Measurements from ENCODE around the gene PRAC1. TPM values are rescaled to one million over a fixed set of nuclear protein-coding genes. Genes with fewer than 3 reads are reported as not detected.
"Not testable (repeated sequence)": the region's sequence is repeated elsewhere in the genome, so short reads cannot be mapped to it uniquely, and the experiment has no call there.

The PRAC1 gene
- total RNA-seq, 2 donors from 2014 or later = not detected

DNA sequence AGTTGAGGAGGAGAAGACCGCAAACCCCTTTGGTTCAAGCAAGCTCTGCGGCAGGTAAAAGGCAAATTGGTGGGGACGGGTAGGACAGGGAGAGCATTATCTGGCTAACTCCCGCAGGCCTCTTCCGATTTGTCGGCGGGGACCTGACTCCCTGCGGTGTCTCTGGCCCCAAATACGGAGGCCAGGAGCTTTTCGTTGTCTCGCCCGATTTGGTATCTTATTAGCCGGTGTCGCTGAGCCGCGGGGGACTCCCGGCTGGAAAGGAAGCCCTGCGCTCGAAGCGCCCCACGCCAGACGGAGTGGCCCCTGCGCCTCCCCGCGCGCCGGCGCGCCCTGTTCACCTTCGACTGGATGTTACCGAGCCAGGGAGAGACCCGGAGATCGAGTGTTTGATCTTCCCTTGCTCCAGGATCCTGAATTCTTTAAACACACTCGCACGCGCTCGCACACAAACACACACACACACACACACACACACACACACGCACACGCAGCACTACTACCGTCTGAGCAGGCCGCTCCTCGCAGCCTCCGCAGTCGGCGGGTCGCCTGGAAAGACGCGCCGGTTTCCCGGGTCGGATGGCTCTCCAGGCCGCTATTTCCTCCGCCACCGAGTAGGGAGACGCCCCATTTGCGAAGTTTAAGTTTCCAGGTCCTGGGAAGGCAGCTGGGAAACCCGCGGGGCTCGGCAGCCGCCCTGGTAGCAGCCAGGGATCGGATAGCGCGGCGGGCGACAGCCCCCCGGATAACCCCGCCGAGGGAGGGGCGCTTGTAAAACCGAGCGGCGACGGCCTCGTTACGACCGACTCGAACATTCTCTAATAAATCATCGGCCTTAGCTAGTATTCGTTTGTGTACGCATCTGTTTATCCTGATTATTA, 3.3 kb downstream of the PRAC1 start:
- peaks cover 99% of the 10 kb centered on the region for H3K27me3 Mint-ChIP-seq (ENCODE audit: insufficient read depth)

DNA sequence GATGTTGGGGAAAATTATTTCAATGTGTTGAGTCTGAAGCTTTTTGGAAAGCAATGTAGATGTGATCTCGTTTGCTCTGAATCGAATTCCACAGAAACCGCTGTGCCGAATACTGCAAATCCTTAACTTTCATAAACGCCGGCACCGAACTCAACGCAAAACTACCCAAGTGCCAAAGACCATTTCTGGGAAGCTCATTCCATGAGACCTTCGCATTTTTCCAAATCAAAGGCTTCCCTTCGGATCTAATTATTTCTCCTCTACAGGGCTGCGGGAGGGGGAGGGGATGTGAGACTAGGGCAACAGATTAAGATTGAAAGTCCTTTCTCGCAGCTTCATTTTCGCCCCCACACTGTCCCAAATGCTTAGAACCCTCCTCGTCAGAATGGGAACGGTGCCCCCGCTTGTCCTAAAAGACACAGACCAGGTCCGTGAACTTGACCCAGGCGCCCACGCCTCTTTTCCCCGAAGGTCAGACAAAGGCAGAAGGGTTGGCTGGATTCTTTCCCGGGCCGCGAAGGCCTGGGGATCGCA, 4.0 kb downstream of the PRAC1 start:
- Mint-ChIP-seq H3K9me3 (no peaks in the 10 kb centered on the region), H3K27ac (no peak overlapping the region), H3K4me1 (peaks cover 12% of the 10 kb centered on the region), H3K27me3 (ENCODE audit: insufficient read depth) (peaks cover 99% of the 10 kb centered on the region), H3K4me3 (peak overlapping the region; percentile 35), H3K36me3 (ENCODE audit: low read depth) (no peaks in the 10 kb centered on the region)
- Histone ChIP-seq H3K27me3 (ENCODE audit: control insufficient read depth, insufficient read depth, low read length, poor library complexity, severe bottlenecking) (peaks cover 100% of the 10 kb centered on the region), H3K27ac (ENCODE audit: low read depth, low read length) (no peak overlapping the region), H3K9me3 (ENCODE audit: control insufficient read depth, low read length) (no peaks in the 10 kb centered on the region), H3K4me3 (ENCODE audit: low read length) (peak overlapping the region; percentile 68), H3K36me3 (ENCODE audit: control insufficient read depth, insufficient read depth, low read length) (no peaks in the 10 kb centered on the region), H3K4me1 (ENCODE audit: control insufficient read depth, insufficient read depth, low read length) (no peaks in the 10 kb centered on the region), H3K9ac (ENCODE audit: extremely low read depth, low read length, poor library complexity, severe bottlenecking) (no peak overlapping the region)
- 0 to 2% methylated on average over 14 to 23 of the region's 24 CpGs for WGBS, 2 experiments (ENCODE audit: insufficient coverage in 1 of 2, insufficient read length in 1 of 2)
- DNase-seq = no peak
- TF ChIP-seq, protein P1, sequence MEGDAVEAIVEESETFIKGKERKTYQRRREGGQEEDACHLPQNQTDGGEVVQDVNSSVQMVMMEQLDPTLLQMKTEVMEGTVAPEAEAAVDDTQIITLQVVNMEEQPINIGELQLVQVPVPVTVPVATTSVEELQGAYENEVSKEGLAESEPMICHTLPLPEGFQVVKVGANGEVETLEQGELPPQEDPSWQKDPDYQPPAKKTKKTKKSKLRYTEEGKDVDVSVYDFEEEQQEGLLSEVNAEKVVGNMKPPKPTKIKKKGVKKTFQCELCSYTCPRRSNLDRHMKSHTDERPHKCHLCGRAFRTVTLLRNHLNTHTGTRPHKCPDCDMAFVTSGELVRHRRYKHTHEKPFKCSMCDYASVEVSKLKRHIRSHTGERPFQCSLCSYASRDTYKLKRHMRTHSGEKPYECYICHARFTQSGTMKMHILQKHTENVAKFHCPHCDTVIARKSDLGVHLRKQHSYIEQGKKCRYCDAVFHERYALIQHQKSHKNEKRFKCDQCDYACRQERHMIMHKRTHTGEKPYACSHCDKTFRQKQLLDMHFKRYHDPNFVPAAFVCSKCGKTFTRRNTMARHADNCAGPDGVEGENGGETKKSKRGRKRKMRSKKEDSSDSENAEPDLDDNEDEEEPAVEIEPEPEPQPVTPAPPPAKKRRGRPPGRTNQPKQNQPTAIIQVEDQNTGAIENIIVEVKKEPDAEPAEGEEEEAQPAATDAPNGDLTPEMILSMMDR (conservative IDR thresholded peaks at IDR 0.05) = no peak

More for the DNA sequence above, 3.3 kb downstream of the PRAC1 start:
- no peaks in the 10 kb centered on the region for H3K9me3 ChIP-seq (ENCODE audit: control insufficient read depth, low read length)
- Mint-ChIP-seq H3K4me1 (peaks cover 12% of the 10 kb centered on the region), H3K9me3 (no peaks in the 10 kb centered on the region), H3K36me3 (ENCODE audit: low read depth) (no peaks in the 10 kb centered on the region), H3K27ac (no peak overlapping the region), H3K4me3 (peak overlapping the region; percentile 35)
- peak; percentile 90 for DNase-seq
- no peak overlapping the region for H3K27ac ChIP-seq (ENCODE audit: low read depth, low read length)
- WGBS, 2 experiments (ENCODE audit: insufficient coverage in 1 of 2, insufficient read length in 1 of 2) = 1% methylated on average over 36 to 79 of the region's 80 CpGs
- TF ChIP-seq, protein P1 (conservative IDR thresholded peaks at IDR 0.05) = no peak
- H3K27me3 ChIP-seq (ENCODE audit: control insufficient read depth, insufficient read depth, low read length, poor library complexity, severe bottlenecking) = peaks cover 100% of the 10 kb centered on the region
- H3K9ac ChIP-seq (ENCODE audit: extremely low read depth, low read length, poor library complexity, severe bottlenecking) = no peak overlapping the region
- H3K36me3 ChIP-seq (ENCODE audit: control insufficient read depth, insufficient read depth, low read length) = no peaks in the 10 kb centered on the region
- H3K4me1 ChIP-seq (ENCODE audit: control insufficient read depth, insufficient read depth, low read length) = no peaks in the 10 kb centered on the region
- peak overlapping the region; percentile 68 for H3K4me3 ChIP-seq (ENCODE audit: low read length)

DNA sequence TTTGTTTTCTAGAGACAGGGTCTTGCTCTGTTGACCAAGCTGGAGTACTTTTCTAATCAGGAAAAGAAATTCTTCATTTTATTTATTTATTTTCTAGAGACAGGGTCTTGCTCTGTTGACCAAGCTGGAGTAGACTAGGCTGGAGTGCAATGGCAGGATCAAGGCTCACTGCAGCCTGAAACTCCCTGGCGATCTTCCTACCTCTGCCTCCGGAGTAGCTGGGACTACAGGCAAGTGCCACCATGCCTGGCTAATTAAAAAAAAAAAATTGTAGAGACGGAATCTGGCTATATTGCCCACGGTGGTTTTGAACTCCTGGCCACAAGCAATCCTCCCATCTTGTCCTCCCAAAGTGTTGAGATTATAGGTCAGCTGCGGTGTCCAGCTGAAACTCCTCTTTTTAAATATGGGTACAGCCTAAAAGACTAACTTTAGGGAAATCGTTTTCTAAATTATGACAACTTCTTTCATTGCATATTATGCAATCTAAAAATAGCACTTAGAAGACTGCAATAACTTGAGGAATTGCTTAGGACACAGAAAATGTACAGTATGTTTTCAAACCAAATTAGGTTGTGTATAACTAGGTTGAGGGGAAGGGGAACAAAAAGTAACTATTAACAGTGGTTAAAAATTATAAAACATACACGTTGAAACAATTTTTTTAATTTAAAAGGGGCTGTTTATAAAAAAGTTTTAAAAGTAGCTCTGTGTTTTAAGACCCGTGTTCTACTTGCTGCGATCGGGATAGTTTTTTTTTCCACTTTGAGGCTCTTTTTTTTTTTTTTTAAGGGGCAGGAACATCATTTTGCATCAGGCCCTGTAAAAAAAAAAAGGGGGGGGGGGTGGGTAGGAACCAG, 4.7 kb downstream of the PRAC1 start:
- peaks cover 99% of the 10 kb centered on the region for H3K27me3 Mint-ChIP-seq (ENCODE audit: insufficient read depth)
- no peak overlapping the region for H3K27ac ChIP-seq (ENCODE audit: low read depth, low read length)
- H3K4me1 Mint-ChIP-seq = peaks cover 12% of the 10 kb centered on the region
- H3K4me1 ChIP-seq (ENCODE audit: control insufficient read depth, insufficient read depth, low read length) = no peaks in the 10 kb centered on the region
- H3K27ac Mint-ChIP-seq = no peak overlapping the region
- H3K9me3 Mint-ChIP-seq = no peaks in the 10 kb centered on the region
- no peak overlapping the region for H3K9ac ChIP-seq (ENCODE audit: extremely low read depth, low read length, poor library complexity, severe bottlenecking)
- no peak for DNase-seq
- TF ChIP-seq, protein P1 (conservative IDR thresholded peaks at IDR 0.05) = no peak
- H3K36me3 Mint-ChIP-seq (ENCODE audit: low read depth) = no peaks in the 10 kb centered on the region
- H3K4me3 ChIP-seq (ENCODE audit: low read length) = peak overlapping the region; percentile 68
- no peaks in the 10 kb centered on the region for H3K36me3 ChIP-seq (ENCODE audit: control insufficient read depth, insufficient read depth, low read length)
- 20 to 28% methylated on average over 6 to 10 of the region's 10 CpGs for WGBS, 2 experiments (ENCODE audit: insufficient coverage in 1 of 2, insufficient read length in 1 of 2)
- H3K4me3 Mint-ChIP-seq = peak overlapping the region; percentile 35
- peaks cover 100% of the 10 kb centered on the region for H3K27me3 ChIP-seq (ENCODE audit: control insufficient read depth, insufficient read depth, low read length, poor library complexity, severe bottlenecking)
- H3K9me3 ChIP-seq (ENCODE audit: control insufficient read depth, low read length) = no peaks in the 10 kb centered on the region

DNA sequence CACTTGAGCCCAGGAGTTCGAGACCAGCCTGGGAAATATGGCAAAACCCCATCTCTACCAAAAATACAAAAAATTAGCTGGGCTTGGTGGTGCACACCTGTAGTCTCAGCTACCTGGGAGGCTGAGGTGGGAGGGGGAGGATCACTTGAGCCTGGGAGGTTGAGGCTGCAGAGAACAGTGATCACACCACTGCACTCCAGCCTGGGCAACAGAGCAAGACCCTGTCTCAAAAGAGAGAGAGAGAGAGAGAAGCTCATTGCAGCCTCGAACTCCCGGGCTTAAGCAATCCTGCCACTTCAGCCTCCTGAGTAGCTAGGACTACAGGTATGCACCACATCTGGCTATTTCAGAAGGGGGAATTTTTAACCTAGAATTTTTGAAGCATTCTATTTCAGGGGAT, 5.8 kb downstream of the PRAC1 start:
- peaks cover 100% of the 10 kb centered on the region for H3K27me3 ChIP-seq (ENCODE audit: control insufficient read depth, insufficient read depth, low read length, poor library complexity, severe bottlenecking)
- not testable (repeated sequence) for H3K4me1 ChIP-seq (ENCODE audit: control insufficient read depth, insufficient read depth, low read length); H3K4me3 Mint-ChIP-seq; H3K9ac ChIP-seq (ENCODE audit: extremely low read depth, low read length, poor library complexity, severe bottlenecking); H3K9me3 ChIP-seq (ENCODE audit: control insufficient read depth, low read length); H3K36me3 Mint-ChIP-seq (ENCODE audit: low read depth); H3K36me3 ChIP-seq (ENCODE audit: control insufficient read depth, insufficient read depth, low read length); H3K27ac Mint-ChIP-seq; H3K9me3 Mint-ChIP-seq; DNase-seq; H3K4me3 ChIP-seq (ENCODE audit: low read length); H3K27ac ChIP-seq (ENCODE audit: low read depth, low read length)
- peaks cover 98% of the 10 kb centered on the region for H3K27me3 Mint-ChIP-seq (ENCODE audit: insufficient read depth)
- H3K4me1 Mint-ChIP-seq = peaks cover 12% of the 10 kb centered on the region
- 82% methylated on average over 3 of the region's 3 CpGs; no CpG with 5 or more reads in 1 of the 2 experiments for WGBS, 2 experiments (ENCODE audit: insufficient coverage in 1 of 2, insufficient read length in 1 of 2)

All from endodermal cell (in vitro differentiated cells).